Endodermal cell (in vitro differentiated cells): ENCODE results near the gene POLR3E. TPM values are rescaled to one million over a fixed set of nuclear protein-coding genes. Genes with fewer than 3 reads are reported as not detected.

Experiments
- DNase-seq: peaks from one replicate; pipeline ENCODE4 v3.0.0-alpha.2; 2017
- H3K27ac ChIP-seq: 2 replicates; pipeline ENCODE4 v1.5.1; 2013; ENCODE audit warnings: mild to moderate bottlenecking, low read depth, low read length, moderate library complexity
- H3K27me3 ChIP-seq: 2 replicates; pipeline ENCODE4 v1.6.1; 2013; ENCODE audit warnings: mild to moderate bottlenecking, low read length, moderate library complexity; ENCODE audit not compliant: insufficient read depth, control insufficient read depth, poor library complexity, severe bottlenecking
- H3K36me3 ChIP-seq: 2 replicates; pipeline ENCODE4 v1.7.0; 2013; ENCODE audit warnings: mild to moderate bottlenecking, low read length, moderate library complexity; ENCODE audit not compliant: control insufficient read depth, insufficient read depth
- H3K4me1 ChIP-seq: one replicate; pipeline ENCODE4 v1.7.0; 2013; ENCODE audit warnings: low read length; ENCODE audit not compliant: control insufficient read depth, insufficient read depth
- H3K4me3 ChIP-seq: 2 replicates; pipeline ENCODE4 v1.5.1; 2013; ENCODE audit warnings: mild to moderate bottlenecking, low read length, moderate library complexity
- H3K9ac ChIP-seq: 2 replicates; pipeline ENCODE4 v1.6.1; 2013; ENCODE audit warnings: mild to moderate bottlenecking, low read length, moderate library complexity; ENCODE audit not compliant: poor library complexity, severe bottlenecking; ENCODE audit errors: extremely low read depth
- H3K9me3 ChIP-seq: 2 replicates; pipeline ENCODE4 v1.6.1; 2013; ENCODE audit warnings: mild to moderate bottlenecking, low read length, moderate library complexity; ENCODE audit not compliant: control insufficient read depth
- H3K27ac Mint-ChIP-seq: 2 replicates; pipeline ENCODE4 v1.8.0; 2020; ENCODE audit warnings: mixed read lengths
- H3K27me3 Mint-ChIP-seq: 2 replicates; pipeline ENCODE4 v1.8.0; 2021; ENCODE audit warnings: mild to moderate bottlenecking, mixed read lengths; ENCODE audit not compliant: insufficient read depth
- H3K36me3 Mint-ChIP-seq: 2 replicates; pipeline ENCODE4 v1.8.0; 2020; ENCODE audit warnings: low read depth, mixed read lengths
- H3K4me1 Mint-ChIP-seq: 2 replicates; pipeline ENCODE4 v1.8.0; 2020; ENCODE audit warnings: mixed read lengths
- H3K4me3 Mint-ChIP-seq: 2 replicates; pipeline ENCODE4 v1.8.0; 2020; ENCODE audit warnings: mild to moderate bottlenecking, moderate library complexity, mixed read lengths
- H3K9me3 Mint-ChIP-seq: 2 replicates; pipeline ENCODE4 v1.8.0; 2020; ENCODE audit warnings: mild to moderate bottlenecking, mixed read lengths
- CTCF ChIP-seq: fragments of 200-600 bp; sonication (generic); conservative IDR thresholded peaks from 2 replicates; pipeline ENCODE4 v1.5.0; 2021; ENCODE audit warnings: antibody characterized with exemption, mild to moderate bottlenecking
- WGBS, 2 experiments: methylation state at CpG; one replicate each; pipeline versions ENCODE4 v1.1.5 to v1.1.7; 2013; ENCODE audit warnings: missing lambda C conversion rate in 2 of 2, mixed read lengths in 1 of 2; ENCODE audit not compliant: insufficient coverage in 1 of 2, insufficient read length in 1 of 2; 5-methylcytosine and 5-hydroxymethylcytosine counted together
- total RNA-seq, 2 donors: library from RNA; stranded (reverse); fragmentation: NEBNext Ultra II Directional in 1 of 2; extraction: Animal tissue kit (Norgen Biotek cat#: 25700) in 1 of 2; gene quantifications; 2 replicates in 1 of 2; 3 replicates in 1 of 2; pipeline ENCODE4 v1.2.1, GENCODE V29; 2021

Gene POLR3E
- total RNA-seq, 2 donors from 2014 or later: 73.1 to 73.6 TPM

- H3K36me3 ChIP-seq: peaks cover 4% of the 10 kb centered on the region
- TF ChIP-seq CTCF: no peak
- H3K9ac ChIP-seq: no peak overlapping the region
- H3K27me3 Mint-ChIP-seq: no peaks in the 10 kb centered on the region
- no peak overlapping the region for H3K4me3 Mint-ChIP-seq
- H3K4me1 Mint-ChIP-seq: no peaks in the 10 kb centered on the region
- no peak overlapping the region for H3K27ac Mint-ChIP-seq
- H3K27ac ChIP-seq: no peak overlapping the region
- DNase-seq: no peak
- H3K27me3 ChIP-seq: no peaks in the 10 kb centered on the region
- H3K36me3 Mint-ChIP-seq: peaks cover 15% of the 10 kb centered on the region
- H3K9me3 ChIP-seq: no peaks in the 10 kb centered on the region
- no peaks in the 10 kb centered on the region for H3K4me1 ChIP-seq
- no peak overlapping the region for H3K4me3 ChIP-seq
- WGBS, 2 experiments: 92% methylated on average over 1 of the region's 1 CpG; no CpG with 5 or more reads in 1 of the 2 experiments
- no peaks in the 10 kb centered on the region for H3K9me3 Mint-ChIP-seq
Measured at GRCh38 chr16:22274916-22275315, 22.3 kb upstream of the POLR3E start.

- H3K27me3 Mint-ChIP-seq: no peaks in the 10 kb centered on the region
- peaks cover 9% of the 10 kb centered on the region for H3K9me3 Mint-ChIP-seq
- peaks cover 10% of the 10 kb centered on the region for H3K9me3 ChIP-seq
- no peak for DNase-seq
- H3K36me3 ChIP-seq: peaks cover 22% of the 10 kb centered on the region
- H3K4me1 ChIP-seq: no peaks in the 10 kb centered on the region
- no peaks in the 10 kb centered on the region for H3K27me3 ChIP-seq
- H3K9ac ChIP-seq: no peak overlapping the region
- H3K27ac ChIP-seq: no peak overlapping the region
- H3K4me3 Mint-ChIP-seq: no peak overlapping the region
- H3K36me3 Mint-ChIP-seq: peaks cover 30% of the 10 kb centered on the region
- H3K4me1 Mint-ChIP-seq: no peaks in the 10 kb centered on the region
- peak overlapping the region; percentile 10 for H3K27ac Mint-ChIP-seq
- no peak overlapping the region for H3K4me3 ChIP-seq
- TF ChIP-seq CTCF: no peak
- 87 to 88% methylated on average over 9 to 16 of the region's 16 CpGs for WGBS, 2 experiments
Measured at GRCh38 chr16:22278441-22279230, 18.6 kb upstream of the POLR3E start.

GRCh38 chr16:22282254-22282892 is 14.8 kb upstream of the POLR3E start:
- TF ChIP-seq CTCF: no peak
- 96 to 100% methylated on average over 1 to 5 of the region's 5 CpGs for WGBS, 2 experiments

More at GRCh38 chr16:22282254-22282892, 14.8 kb upstream of the POLR3E start:
- peaks cover 9% of the 10 kb centered on the region for H3K9me3 Mint-ChIP-seq
- no peaks in the 10 kb centered on the region for H3K4me1 Mint-ChIP-seq
- Histone ChIP-seq H3K9ac (no peak overlapping the region), H3K4me1 (no peaks in the 10 kb centered on the region), H3K36me3 (peaks cover 22% of the 10 kb centered on the region), H3K4me3 (no peak overlapping the region), H3K27ac (no peak overlapping the region), H3K27me3 (no peaks in the 10 kb centered on the region), H3K9me3 (peaks cover 10% of the 10 kb centered on the region)
- no peak overlapping the region for H3K27ac Mint-ChIP-seq
- DNase-seq: no peak
- no peak overlapping the region for H3K4me3 Mint-ChIP-seq
- H3K36me3 Mint-ChIP-seq: peaks cover 44% of the 10 kb centered on the region
- H3K27me3 Mint-ChIP-seq: no peaks in the 10 kb centered on the region
